IMR-90 (cell line): ENCODE data around the gene LYPD4. TPM values are rescaled to one million over a fixed set of nuclear protein-coding genes. Genes with fewer than 3 reads are reported as not detected.

Experiments used
- ATAC-seq: fragments of 200-7000 bp; cut with Tn5 transposase; 2 replicates; pipeline ENCODE4 v1.9.1; 2020; ENCODE audit warnings: low read depth, mild to moderate bottlenecking, moderate library complexity
- BruUV-seq: library from RNA; stranded (reverse); fragments of 400-500 nt; replicated peaks from 2 replicates; lab custom pipeline; 2021; lab: Mats Ljungman, UMichigan
- CTCF ChIA-PET: fragments of 300-600 bp; formaldehyde crosslinking; extraction: SDS; loops from one replicate; lab custom pipeline; 2021; ENCODE audit warnings: antibody characterized with exemption; lab: Yijun Ruan, JAX
- POLR2A ChIA-PET: fragments of 300-600 bp; sonication (Branson Sonifier 250); formaldehyde crosslinking; loops from one replicate; lab custom pipeline; 2022; ENCODE audit warnings: antibody characterized with exemption; ENCODE audit not compliant: unreplicated experiment; lab: Charles Lee
- DNase-seq: peaks from one replicate; pipeline ENCODE4 v3.0.0; 2013
- H2AFZ ChIP-seq: replicated peaks from 2 replicates; pipeline ENCODE3; 2013; ENCODE audit warnings: low read length, mild to moderate bottlenecking; ENCODE audit not compliant: poor library complexity
- H2AK5ac ChIP-seq: 2 replicates; pipeline ENCODE4 v1.6.1; 2013; ENCODE audit warnings: low read depth, low read length, inconsistent platforms
- H2AK9ac ChIP-seq: replicated peaks from 2 replicates; pipeline ENCODE3; 2013; ENCODE audit warnings: mild to moderate bottlenecking, low read depth, low read length, moderate library complexity; ENCODE audit not compliant: poor library complexity
- H2BK120ac ChIP-seq: 2 replicates; pipeline ENCODE4 v1.6.1; 2013; ENCODE audit warnings: low read depth, low read length, inconsistent platforms
- H2BK15ac ChIP-seq: 3 replicates; pipeline ENCODE4 v1.6.1; 2013; ENCODE audit warnings: low read depth, low read length, inconsistent platforms
- H2BK20ac ChIP-seq: 2 replicates; pipeline ENCODE4 v1.6.1; 2013; ENCODE audit warnings: low read depth, mild to moderate bottlenecking, inconsistent platforms, low read length, moderate library complexity
- H2BK5ac ChIP-seq: 2 replicates; pipeline ENCODE4 v1.6.1; 2013; ENCODE audit warnings: mild to moderate bottlenecking, low read depth, low read length, inconsistent platforms; ENCODE audit not compliant: poor library complexity, severe bottlenecking
- H3K14ac ChIP-seq: replicated peaks from 2 replicates; pipeline ENCODE4 v1.6.1; 2013; ENCODE audit warnings: low read depth, low read length, inconsistent platforms
- H3K18ac ChIP-seq: 2 replicates; pipeline ENCODE4 v1.6.1; 2013; ENCODE audit warnings: low read depth, low read length, control low read depth
- H3K23ac ChIP-seq: 2 replicates; pipeline ENCODE4 v1.6.1; 2013; ENCODE audit warnings: low read depth, low read length, inconsistent platforms
- H3K27ac ChIP-seq: 2 replicates; pipeline ENCODE4 v1.5.1; 2013; ENCODE audit warnings: mild to moderate bottlenecking, control low read depth, low read length; ENCODE audit not compliant: insufficient read depth
- H3K27me3 ChIP-seq: 2 replicates; pipeline ENCODE4 v1.6.1; 2013; ENCODE audit warnings: low read length; ENCODE audit not compliant: control insufficient read depth, insufficient read depth
- H3K36me3 ChIP-seq: 2 replicates; pipeline ENCODE4 v1.6.1; 2013; ENCODE audit warnings: low read length, mixed read lengths; ENCODE audit not compliant: control insufficient read depth, insufficient read depth
- H3K4ac ChIP-seq: 2 replicates; pipeline ENCODE4 v1.6.1; 2013; ENCODE audit warnings: low read depth, low read length, inconsistent platforms
- H3K4me1 ChIP-seq: 2 replicates; pipeline ENCODE4 v1.6.1; 2013; ENCODE audit warnings: low read length, mixed read lengths; ENCODE audit not compliant: control insufficient read depth, insufficient read depth
- H3K4me2 ChIP-seq: 2 replicates; pipeline ENCODE4 v1.6.1; 2013; ENCODE audit warnings: low read depth, mild to moderate bottlenecking, control low read depth, low read length, moderate library complexity
- H3K4me3 ChIP-seq: 2 replicates; pipeline ENCODE4 v1.5.1; 2013; ENCODE audit warnings: low read depth, mild to moderate bottlenecking, control low read depth, low read length, moderate library complexity; ENCODE audit not compliant: insufficient read depth
- H3K56ac ChIP-seq: 2 replicates; pipeline ENCODE4 v1.6.1; 2013; ENCODE audit warnings: low read length, inconsistent platforms; ENCODE audit not compliant: insufficient read depth; ENCODE audit errors: extremely low read depth
- H3K79me1 ChIP-seq, 2 experiments: 2 replicates each; pipeline ENCODE4 v1.6.1; 2013; ENCODE audit warnings: low read length in 2 of 2, inconsistent platforms in 1 of 2, low read depth in 1 of 2
- H3K9ac ChIP-seq: 2 replicates; pipeline ENCODE4 v1.6.1; 2013; ENCODE audit warnings: low read depth, low read length, control low read depth
- H3K9me1 ChIP-seq: 2 replicates; pipeline ENCODE4 v1.6.1; 2013; ENCODE audit warnings: low read length, inconsistent platforms; ENCODE audit not compliant: insufficient read depth
- H3K9me3 ChIP-seq: 2 replicates; pipeline ENCODE4 v1.6.1; 2013; ENCODE audit warnings: low read length; ENCODE audit not compliant: control insufficient read depth, insufficient read depth
- H4K20me1 ChIP-seq: 2 replicates; pipeline ENCODE4 v1.6.1; 2013; ENCODE audit warnings: low read length, inconsistent platforms; ENCODE audit not compliant: insufficient read depth
- H4K5ac ChIP-seq: 2 replicates; pipeline ENCODE4 v1.6.1; 2013; ENCODE audit warnings: mild to moderate bottlenecking, low read depth, low read length, control low read depth
- H4K8ac ChIP-seq, 2 experiments: 2 replicates each; pipeline ENCODE4 v1.6.1; 2013; ENCODE audit warnings: low read depth in 2 of 2, low read length in 2 of 2, control low read depth in 1 of 2, inconsistent platforms in 1 of 2
- H4K91ac ChIP-seq: 2 replicates; pipeline ENCODE4 v1.6.1; 2013; ENCODE audit warnings: low read depth, low read length, inconsistent platforms; ENCODE audit not compliant: insufficient read depth
- BHLHE40 ChIP-seq: fragments of 150-350 bp; IDR thresholded peaks from 2 replicates; pipeline ENCODE4 v1.6.1; 2016; ENCODE audit warnings: mild to moderate bottlenecking, low read depth, low read length
- CEBPB ChIP-seq: IDR thresholded peaks from 2 replicates; pipeline ENCODE4 v1.6.1; 2012; ENCODE audit warnings: low read depth, low read length, improper control_type of control experiment
- CHD1 ChIP-seq: IDR thresholded peaks from 2 replicates; pipeline ENCODE4 v1.6.1; 2012; ENCODE audit warnings: low read depth, low read length, improper control_type of control experiment
- FOS ChIP-seq: fragments of 150-350 bp; IDR thresholded peaks from 2 replicates; pipeline ENCODE4 v1.6.1; 2016; ENCODE audit warnings: low read depth, low read length
- MAFK ChIP-seq: IDR thresholded peaks from 2 replicates; pipeline ENCODE4 v1.6.1; 2012; ENCODE audit warnings: low read depth, low read length, improper control_type of control experiment
- MAZ ChIP-seq: IDR thresholded peaks from 2 replicates; pipeline ENCODE4 v1.6.1; 2012; ENCODE audit warnings: low read depth, mild to moderate bottlenecking, low read length, improper control_type of control experiment, moderate library complexity, borderline replicate concordance
- MXI1 ChIP-seq: IDR thresholded peaks from 2 replicates; pipeline ENCODE4 v1.6.1; 2012; ENCODE audit warnings: low read depth, mild to moderate bottlenecking, low read length, moderate library complexity, borderline replicate concordance
- NFE2L2 ChIP-seq: fragments of 150-350 bp; IDR thresholded peaks from 2 replicates; pipeline ENCODE4 v1.6.1; 2016; ENCODE audit warnings: low read depth, mild to moderate bottlenecking, low read length
- POLR2A ChIP-seq: IDR thresholded peaks from 2 replicates; pipeline ENCODE4 v1.6.1; 2012; ENCODE audit warnings: mild to moderate bottlenecking, low read depth, low read length
- RAD21 ChIP-seq: IDR thresholded peaks from 2 replicates; pipeline ENCODE4 v1.6.1; 2012; ENCODE audit warnings: low read length, improper control_type of control experiment
- RCOR1 ChIP-seq: IDR thresholded peaks from 2 replicates; pipeline ENCODE4 v1.6.1; 2012; ENCODE audit warnings: mild to moderate bottlenecking, low read length, improper control_type of control experiment; ENCODE audit not compliant: insufficient replicate concordance
- RFX5 ChIP-seq: IDR thresholded peaks from 2 replicates; pipeline ENCODE4 v1.8.0; 2012; ENCODE audit warnings: low read depth, mild to moderate bottlenecking, low read length, moderate library complexity
- SMC3 ChIP-seq: fragments of 150-350 bp; IDR thresholded peaks from 2 replicates; pipeline ENCODE4 v1.6.1; 2016; ENCODE audit warnings: low read depth, mild to moderate bottlenecking, antibody characterized with exemption, low read length, moderate library complexity
- WGBS, 2 experiments: methylation state at CpG; one replicate each; pipeline versions ENCODE4 v1.1.5 to v1.1.7; 2013; ENCODE audit warnings: missing lambda C conversion rate in 2 of 2; ENCODE audit not compliant: insufficient read length in 1 of 2; ENCODE audit errors: extremely low coverage in 2 of 2; 5-methylcytosine and 5-hydroxymethylcytosine counted together
- dilution Hi-C: fragments of 300-500 bp; cut with HindIII; formaldehyde crosslinking; loops from one replicate; pipeline ENCODE4 v1.14.3; 2018; ENCODE audit warnings: low sequenced_read_pairs; ENCODE audit not compliant: unreplicated experiment
- in situ Hi-C: fragments of 300-500 bp; cut with MboI; formaldehyde crosslinking; loops from 3 replicates; pipeline ENCODE4 v1.14.3; 2019; ENCODE audit warnings: low sequenced_read_pairs, inconsistent platforms, mixed read lengths
- intact Hi-C: fragments of 100-400 bp; cut with micrococcal nuclease; formaldehyde crosslinking; loops from 2 replicates; pipeline ENCODE4 v1.10.0; 2022
- polyA plus RNA-seq, 3 experiments: library from polyadenylated mRNA; depleted of rRNA; stranded (reverse); fragments of >200 nt; gene quantifications; 2 replicates each; pipeline ENCODE4 v1.2.3, GENCODE V29; 2012; ENCODE audit warnings: low replicate concordance in 1 of 3
- total RNA-seq: library from RNA; depleted of rRNA; stranded (reverse); fragments of >200 nt; gene quantifications from 2 replicates; pipeline ENCODE4 v1.2.3, GENCODE V29; 2012
- TF ChIP-seq, protein P1 (sequence below): fragments of 150-350 bp; IDR thresholded peaks from 2 replicates; pipeline ENCODE4 v1.6.1; 2017; ENCODE audit warnings: mild to moderate bottlenecking, antibody characterized with exemption, low read length, low read depth
- TF ChIP-seq, protein P2 (sequence below): conservative IDR thresholded peaks from 2 replicates; pipeline ENCODE4 v1.5.1; 2012; ENCODE audit warnings: mild to moderate bottlenecking, low read depth, low read length, improper control_type of control experiment

LYPD4 gene
- total and polyA plus RNA-seq, 2 of the 4 experiments (the other 2 are of a cell fraction), result not detected

DNA sequence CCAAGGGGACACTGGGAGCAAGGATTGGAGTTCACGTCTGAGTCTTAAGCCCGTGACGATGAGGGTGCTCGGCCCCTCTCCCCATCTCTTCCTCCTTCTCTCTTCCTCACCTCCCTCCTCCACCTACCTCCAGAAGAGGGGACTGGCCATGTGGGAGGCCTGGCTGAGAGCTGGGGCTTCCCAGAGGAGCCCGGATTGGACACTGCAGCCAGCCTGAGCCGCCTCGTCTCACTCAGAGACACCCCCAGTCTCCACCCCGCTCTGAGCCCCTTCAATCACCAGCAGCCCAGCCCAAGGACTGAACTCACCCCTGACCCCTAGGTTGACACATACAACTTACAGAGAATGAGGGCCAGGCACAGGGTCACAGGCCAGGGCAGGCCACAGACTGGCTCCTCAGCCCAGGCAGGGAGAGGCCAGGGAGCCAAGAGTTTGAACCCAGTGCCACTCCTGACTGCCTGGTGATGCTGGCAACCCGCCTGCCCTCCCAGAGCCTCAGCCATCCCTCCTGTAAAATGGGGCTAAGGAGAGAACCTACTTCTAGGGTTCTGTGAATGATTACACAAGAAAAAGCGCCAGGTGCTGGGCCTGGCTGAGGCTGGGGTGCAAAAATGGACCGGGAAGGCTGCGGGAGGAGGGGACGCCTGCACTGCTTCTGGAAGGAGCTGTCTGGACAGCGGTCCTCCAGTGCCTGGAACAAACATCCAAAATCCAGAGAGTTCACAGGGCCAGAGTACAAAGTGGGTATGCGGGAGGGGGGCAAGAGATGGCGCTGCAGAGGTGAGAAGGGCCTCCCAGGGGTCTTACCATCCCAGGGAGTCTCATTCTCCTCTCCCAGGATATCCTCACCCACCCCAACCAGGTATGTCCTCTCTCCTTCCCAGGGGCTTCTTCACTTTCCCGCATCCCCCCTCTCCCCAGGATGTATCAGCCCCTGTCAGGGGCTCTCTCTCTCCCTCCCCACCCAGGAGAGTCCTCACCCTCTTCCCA is 33.7 kb upstream of the LYPD4 start:
- Histone ChIP-seq H2AK5ac (no peak overlapping the region), H2BK120ac (no peak overlapping the region), H3K9me1 (peaks cover 3% of the 10 kb centered on the region; the same call in 1 of the 2 replicates), H2AK9ac (no peak overlapping the region), H2BK5ac (no peak overlapping the region), H3K56ac (no peak overlapping the region), H4K8ac (no peak overlapping the region), H3K27ac (no peak overlapping the region), H3K4me3 (no peak overlapping the region), H3K4ac (no peak overlapping the region), H3K4me2 (no peak overlapping the region), H2BK20ac (no peak overlapping the region), H2AFZ (no peak overlapping the region), H2BK15ac (no peak overlapping the region), H3K27me3 (peaks cover 15% of the 10 kb centered on the region; the same call in 1 of the 2 replicates), H4K5ac (no peak overlapping the region), H3K18ac (no peak overlapping the region), H3K9me3 (no peaks in the 10 kb centered on the region), H3K79me1 (no peaks in the 10 kb centered on the region; a peak in 1 of 4 replicates), H4K20me1 (peaks cover 4% of the 10 kb centered on the region; the same call in 1 of the 2 replicates), H3K14ac (no peak overlapping the region), H3K36me3 (no peaks in the 10 kb centered on the region), H3K4me1 (no peaks in the 10 kb centered on the region), H4K91ac (no peak overlapping the region), H3K23ac (no peak overlapping the region), H3K9ac (no peak overlapping the region)
- DNase-seq (no peak), ATAC-seq (no peak)
- intact Hi-C loops, result no loop called here
- in situ Hi-C loops, result no loop called here
- POLR2A ChIA-PET, result no interaction called here
- CTCF ChIA-PET, result no interaction called here
- 68% methylated on average over 4 of the region's 17 CpGs; no CpG with 5 or more reads in 1 of the 2 experiments for WGBS, 2 experiments
- no TSS peak for BruUV-seq
- dilution Hi-C loops, result no loop called here
- TF ChIP-seq, protein P1, sequence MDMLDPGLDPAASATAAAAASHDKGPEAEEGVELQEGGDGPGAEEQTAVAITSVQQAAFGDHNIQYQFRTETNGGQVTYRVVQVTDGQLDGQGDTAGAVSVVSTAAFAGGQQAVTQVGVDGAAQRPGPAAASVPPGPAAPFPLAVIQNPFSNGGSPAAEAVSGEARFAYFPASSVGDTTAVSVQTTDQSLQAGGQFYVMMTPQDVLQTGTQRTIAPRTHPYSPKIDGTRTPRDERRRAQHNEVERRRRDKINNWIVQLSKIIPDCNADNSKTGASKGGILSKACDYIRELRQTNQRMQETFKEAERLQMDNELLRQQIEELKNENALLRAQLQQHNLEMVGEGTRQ, result no peak
- TF ChIP-seq MAFK (no peak), SMC3 (no peak), MAZ (no peak), RCOR1 (no peak), CHD1 (no peak), POLR2A (no peak), MXI1 (no peak), FOS (no peak), RFX5 (no peak), RAD21 (no peak), CEBPB (no peak), NFE2L2 (no peak), BHLHE40 (no peak)
- TF ChIP-seq, protein P2, sequence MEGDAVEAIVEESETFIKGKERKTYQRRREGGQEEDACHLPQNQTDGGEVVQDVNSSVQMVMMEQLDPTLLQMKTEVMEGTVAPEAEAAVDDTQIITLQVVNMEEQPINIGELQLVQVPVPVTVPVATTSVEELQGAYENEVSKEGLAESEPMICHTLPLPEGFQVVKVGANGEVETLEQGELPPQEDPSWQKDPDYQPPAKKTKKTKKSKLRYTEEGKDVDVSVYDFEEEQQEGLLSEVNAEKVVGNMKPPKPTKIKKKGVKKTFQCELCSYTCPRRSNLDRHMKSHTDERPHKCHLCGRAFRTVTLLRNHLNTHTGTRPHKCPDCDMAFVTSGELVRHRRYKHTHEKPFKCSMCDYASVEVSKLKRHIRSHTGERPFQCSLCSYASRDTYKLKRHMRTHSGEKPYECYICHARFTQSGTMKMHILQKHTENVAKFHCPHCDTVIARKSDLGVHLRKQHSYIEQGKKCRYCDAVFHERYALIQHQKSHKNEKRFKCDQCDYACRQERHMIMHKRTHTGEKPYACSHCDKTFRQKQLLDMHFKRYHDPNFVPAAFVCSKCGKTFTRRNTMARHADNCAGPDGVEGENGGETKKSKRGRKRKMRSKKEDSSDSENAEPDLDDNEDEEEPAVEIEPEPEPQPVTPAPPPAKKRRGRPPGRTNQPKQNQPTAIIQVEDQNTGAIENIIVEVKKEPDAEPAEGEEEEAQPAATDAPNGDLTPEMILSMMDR, result no peak
